Measurements from ENCODE around the gene TEAD1. TPM values are rescaled to one million over a fixed set of nuclear protein-coding genes. Genes with fewer than 3 reads are reported as not detected.
A peak's percentile ranks its signal among the peaks of the same experiment; 100 is the strongest.

TEAD1 gene
- total RNA-seq, 1 donor from 2014 or later, result 107 TPM

GRCh38 chr11:12809364-12809763, 135.1 kb downstream of the TEAD1 start:
- intact Hi-C loops (cut with DNase I), result no loop called here
- DNase-seq (no peak), ATAC-seq (ENCODE audit: poor library complexity) (no peak)

GRCh38 chr11:12809864-12810567, 135.8 kb downstream of the TEAD1 start:
- intact Hi-C loops (cut with DNase I), result no loop called here
- ATAC-seq (ENCODE audit: poor library complexity) (peak; percentile 32), DNase-seq (no peak)

GRCh38 chr11:12810568-12810894, 136.3 kb downstream of the TEAD1 start:
- peak; percentile 48 for DNase-seq

GRCh38 chr11:12811861-12812260, 137.6 kb downstream of the TEAD1 start:
- intact Hi-C loops (cut with DNase I), result no loop called here
- ATAC-seq (ENCODE audit: poor library complexity) (no peak), DNase-seq (no peak)

More at GRCh38 chr11:12810568-12810894, 136.3 kb downstream of the TEAD1 start:
- no peak for ATAC-seq (ENCODE audit: poor library complexity)
- intact Hi-C loops (cut with DNase I), result no loop called here

- ATAC-seq (ENCODE audit: poor library complexity) (peak; percentile 26), DNase-seq (no peak)
- intact Hi-C loops (cut with DNase I), result no loop called here
Measured at GRCh38 chr11:12812849-12813248, 138.6 kb downstream of the TEAD1 start.

- ATAC-seq (ENCODE audit: poor library complexity) (peak; percentile 55), DNase-seq (no peak)
- intact Hi-C loops (cut with DNase I), result no loop called here
Measured at GRCh38 chr11:12813371-12814225, 139.4 kb downstream of the TEAD1 start.

GRCh38 chr11:12815129-12815480, 140.9 kb downstream of the TEAD1 start:
- ATAC-seq (ENCODE audit: poor library complexity), result no peak
- intact Hi-C loops (cut with DNase I), result no loop called here
- DNase-seq, result no peak

GRCh38 chr11:12815931-12816494, 141.8 kb downstream of the TEAD1 start:
- ATAC-seq (ENCODE audit: poor library complexity) (peak; percentile 39), DNase-seq (no peak)
- intact Hi-C loops (cut with DNase I), result no loop called here

- no peak for DNase-seq
- ATAC-seq (ENCODE audit: poor library complexity), result no peak
- intact Hi-C loops (cut with DNase I), result no loop called here
Measured at GRCh38 chr11:12817681-12818332, 143.6 kb downstream of the TEAD1 start.

- intact Hi-C loops (cut with DNase I), result no loop called here
- DNase-seq (peak; percentile 48), ATAC-seq (ENCODE audit: poor library complexity) (no peak)
Measured at GRCh38 chr11:12818333-12819015, 144.3 kb downstream of the TEAD1 start.

GRCh38 chr11:12822392-12823022, 148.3 kb downstream of the TEAD1 start:
- ATAC-seq (ENCODE audit: poor library complexity), result no peak
- no peak for DNase-seq
- intact Hi-C loops (cut with DNase I), result loop anchor here (10.0 kb wide), 1 partner anchor 148 kb away; the partner anchor contains the start of gene TEAD1

- DNase-seq, result no peak
- intact Hi-C loops (cut with DNase I), result loop anchor here (10.0 kb wide), 1 partner anchor 150 kb away; the partner anchor contains the start of gene TEAD1
- ATAC-seq (ENCODE audit: poor library complexity), result peak; percentile 73
Measured at GRCh38 chr11:12824281-12825041, 150.2 kb downstream of the TEAD1 start.

GRCh38 chr11:12826441-12826840, 152.2 kb downstream of the TEAD1 start:
- DNase-seq, result no peak
- intact Hi-C loops (cut with DNase I), result loop anchor here (10.0 kb wide), 1 partner anchor 152 kb away; the partner anchor contains the start of gene TEAD1
- no peak for ATAC-seq (ENCODE audit: poor library complexity)

- intact Hi-C loops (cut with DNase I), result loop anchor here (10.0 kb wide), 1 partner anchor 153 kb away; the partner anchor contains the start of gene TEAD1
Measured at GRCh38 chr11:12827369-12827768, 153.1 kb downstream of the TEAD1 start.

GRCh38 chr11:12827929-12828812, 153.9 kb downstream of the TEAD1 start:
- ATAC-seq (ENCODE audit: poor library complexity), result peak; percentile 76
- intact Hi-C loops (cut with DNase I), result loop anchor here (10.0 kb wide), 1 partner anchor 153 kb away; the partner anchor contains the start of gene TEAD1
- DNase-seq, result no peak

More at GRCh38 chr11:12827369-12827768, 153.1 kb downstream of the TEAD1 start:
- no peak for DNase-seq
- no peak for ATAC-seq (ENCODE audit: poor library complexity)

- intact Hi-C loops (cut with DNase I), result loop anchor here (10.0 kb wide), 1 partner anchor 154 kb away; the partner anchor contains the start of gene TEAD1
- no peak for ATAC-seq (ENCODE audit: poor library complexity)
- DNase-seq, result no peak
Measured at GRCh38 chr11:12829131-12829530, 154.9 kb downstream of the TEAD1 start.

All from Right ventricle myocardium superior (tissue), 1 donor.